Caco-2 (cell line): ENCODE measurements around the gene SELENOW. TPM values are rescaled to one million over a fixed set of nuclear protein-coding genes. Genes with fewer than 3 reads are reported as not detected.
"Not testable (repeated sequence)": the region's sequence is repeated elsewhere in the genome, so short reads cannot be mapped to it uniquely, and the experiment has no call there.

Experiments used
- BruUV-seq: library from RNA; stranded (reverse); fragments of 400-500 nt; replicated peaks from 2 replicates; lab custom pipeline; 2021; lab: Mats Ljungman, UMichigan
- CTCF ChIA-PET: fragments of 300-600 bp; sonication (Branson Sonifier 250); formaldehyde crosslinking; loops from one replicate; lab custom pipeline; 2022; ENCODE audit warnings: antibody characterized with exemption; lab: Charles Lee
- POLR2A ChIA-PET: fragments of 300-600 bp; sonication (Branson Sonifier 250); formaldehyde crosslinking; loops from one replicate; lab custom pipeline; 2022; ENCODE audit warnings: antibody characterized with exemption; lab: Charles Lee
- DNase-seq, 2 experiments: peaks; one replicate each; pipeline versions ENCODE4 v3.0.0 to v3.0.0-alpha.2; 2020 to 2022
- H3K27me3 ChIP-seq: replicated peaks from 2 replicates; pipeline ENCODE4 v1.6.0; 2011; ENCODE audit warnings: low read length; ENCODE audit not compliant: control insufficient read depth, insufficient read depth
- H3K36me3 ChIP-seq: 2 replicates; pipeline ENCODE4 v1.5.1; 2011; ENCODE audit warnings: low read length; ENCODE audit not compliant: control insufficient read depth, insufficient read depth
- H3K4me1 ChIP-seq: fragments of 250-450 bp; sonication (Bioruptor Pico); 2 replicates; pipeline ENCODE4 v1.5.1; 2020; ENCODE audit warnings: mild to moderate bottlenecking
- H3K4me3 ChIP-seq: 2 replicates; pipeline ENCODE4 v1.5.1; 2011; ENCODE audit warnings: low read depth, mild to moderate bottlenecking, control low read depth, low read length
- H3K9me3 ChIP-seq: fragments of 250-450 bp; sonication (Bioruptor Pico); 2 replicates; pipeline ENCODE4 v1.5.1; 2020; ENCODE audit warnings: mild to moderate bottlenecking, moderate library complexity
- H3K27ac Mint-ChIP-seq: one replicate; pipeline ENCODE4 v1.8.0; 2022; ENCODE audit warnings: mixed read lengths; ENCODE audit not compliant: unreplicated experiment
- H3K27me3 Mint-ChIP-seq: one replicate; pipeline ENCODE4 v1.8.0; 2022; ENCODE audit warnings: mixed read lengths; ENCODE audit not compliant: insufficient read depth, unreplicated experiment
- H3K36me3 Mint-ChIP-seq: one replicate; pipeline ENCODE4 v1.8.0; 2022; ENCODE audit warnings: mild to moderate bottlenecking, mixed read lengths; ENCODE audit not compliant: insufficient read depth, unreplicated experiment
- H3K4me1 Mint-ChIP-seq: one replicate; pipeline ENCODE4 v1.8.0; 2022; ENCODE audit warnings: low read depth, mixed read lengths; ENCODE audit not compliant: unreplicated experiment
- H3K4me3 Mint-ChIP-seq: one replicate; pipeline ENCODE4 v1.8.0; 2022; ENCODE audit warnings: mild to moderate bottlenecking, moderate library complexity, mixed read lengths; ENCODE audit not compliant: unreplicated experiment
- H3K9me3 Mint-ChIP-seq: one replicate; pipeline ENCODE4 v1.8.0; 2022; ENCODE audit warnings: mixed read lengths; ENCODE audit not compliant: unreplicated experiment
- CTCF ChIP-seq, 2 experiments: fragments of 200-600 bp in 1 of 2; IDR thresholded peaks; 1 replicate in 1 of 2; 2 replicates in 1 of 2; pipeline versions ENCODE4 v1.5.1 to v1.8.0; 2011 to 2022; ENCODE audit warnings: antibody characterized with exemption in 1 of 2, control low read depth in 1 of 2, inconsistent platforms in 1 of 2, low read depth in 1 of 2, low read length in 1 of 2, mild to moderate bottlenecking in 1 of 2, moderate library complexity in 1 of 2; ENCODE audit not compliant: insufficient read depth in 1 of 2, severe bottlenecking in 1 of 2, unreplicated experiment in 1 of 2
- intact Hi-C: fragments of 100-400 bp; cut with micrococcal nuclease; formaldehyde crosslinking; loops from one replicate; pipeline ENCODE4 v1.10.0; 2022; ENCODE audit not compliant: unreplicated experiment
- total RNA-seq: library from RNA; stranded (reverse); gene quantifications from 2 replicates; pipeline ENCODE4 v1.2.3, GENCODE V29; 2022

SELENOW gene
- total RNA-seq, 1 experiment from 2014 or later: 110 TPM

DNA sequence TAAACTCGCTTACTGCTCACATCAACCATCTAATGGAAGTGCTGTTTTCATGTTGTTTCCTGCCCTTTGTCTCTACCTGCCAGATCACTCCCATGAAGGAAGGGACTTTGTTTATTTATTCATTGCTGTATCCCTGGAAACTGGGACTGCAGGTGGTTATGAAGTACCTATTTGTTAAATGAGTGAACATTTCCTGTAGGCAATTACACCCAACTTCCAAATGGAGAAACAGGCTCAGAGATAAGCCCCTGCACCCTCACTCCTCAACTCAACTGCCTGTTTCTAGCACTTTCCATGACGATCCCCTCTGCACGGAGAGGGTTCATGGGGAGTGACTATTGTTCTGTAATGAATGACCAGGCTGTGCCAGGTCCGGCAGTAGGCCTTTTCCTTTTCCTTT lies 1.9 kb upstream of the SELENOW start:
- Histone ChIP-seq H3K9me3 (no peaks in the 10 kb centered on the region), H3K4me1 (peaks cover 14% of the 10 kb centered on the region), H3K36me3 (peaks cover 3% of the 10 kb centered on the region), H3K4me3 (no peak overlapping the region), H3K27me3 (no peaks in the 10 kb centered on the region)
- Mint-ChIP-seq H3K27ac (peak overlapping the region; percentile 28), H3K4me3 (no peak overlapping the region), H3K9me3 (no peaks in the 10 kb centered on the region), H3K36me3 (peaks cover 19% of the 10 kb centered on the region), H3K27me3 (no peaks in the 10 kb centered on the region), H3K4me1 (peaks cover 18% of the 10 kb centered on the region)
- POLR2A ChIA-PET: interaction anchor here (0.7 kb wide), 1 partner anchor 232 kb away, joined by 3 read pairs; no protein-coding TSS in a partner anchor
- no TSS peak for BruUV-seq
- intact Hi-C loops: no loop called here
- no peak for DNase-seq
- CTCF ChIA-PET: no interaction called here
- TF ChIP-seq CTCF (IDR thresholded peaks at IDR 0.05; ENCODE audit: insufficient read depth in 1 of 2, low read depth in 1 of 2, low read length in 1 of 2, severe bottlenecking in 1 of 2, unreplicated experiment in 1 of 2): no peak

GRCh38 chr19:47777245-47778048 lies 1.1 kb upstream of the SELENOW start:
- Histone ChIP-seq H3K4me3 (peak overlapping the region; percentile 97), H3K4me1 (peaks cover 14% of the 10 kb centered on the region)
- DNase-seq, H3K27me3 Mint-ChIP-seq, intact Hi-C loops, H3K36me3 ChIP-seq, H3K9me3 ChIP-seq, H3K27me3 ChIP-seq, H3K9me3 Mint-ChIP-seq: not testable (repeated sequence)
- ChIA-PET CTCF (interaction anchor here (0.6 kb wide), 1 partner anchor 22 kb away, joined by 3 read pairs; no protein-coding TSS in a partner anchor), POLR2A (interaction anchor here (0.7 kb wide), 1 partner anchor 233 kb away, joined by 3 read pairs; no protein-coding TSS in a partner anchor)
- Mint-ChIP-seq H3K27ac (peak overlapping the region; percentile 93), H3K4me1 (peaks cover 20% of the 10 kb centered on the region), H3K36me3 (peaks cover 26% of the 10 kb centered on the region), H3K4me3 (peak overlapping the region; percentile 91)
- TSS peak; percentile 68 for BruUV-seq

- ChIA-PET POLR2A (no interaction called here), CTCF (no interaction called here)
- H3K9me3 Mint-ChIP-seq: no peaks in the 10 kb centered on the region
- TF ChIP-seq CTCF (IDR thresholded peaks at IDR 0.05; ENCODE audit: insufficient read depth in 1 of 2, low read depth in 1 of 2, low read length in 1 of 2, severe bottlenecking in 1 of 2, unreplicated experiment in 1 of 2): no peak
- H3K27me3 Mint-ChIP-seq: no peaks in the 10 kb centered on the region
- DNase-seq: no peak
- peaks cover 34% of the 10 kb centered on the region for H3K36me3 Mint-ChIP-seq
- Histone ChIP-seq H3K4me1 (peaks cover 14% of the 10 kb centered on the region), H3K36me3 (peaks cover 3% of the 10 kb centered on the region), H3K4me3 (peak overlapping the region; percentile 97), H3K27me3 (no peaks in the 10 kb centered on the region), H3K9me3 (no peaks in the 10 kb centered on the region)
- intact Hi-C loops: no loop called here
- H3K4me3 Mint-ChIP-seq: peak overlapping the region; percentile 91
- TSS peak; percentile 77 for BruUV-seq
- peaks cover 20% of the 10 kb centered on the region for H3K4me1 Mint-ChIP-seq
- peak overlapping the region; percentile 93 for H3K27ac Mint-ChIP-seq
Measured at GRCh38 chr19:47778954-47779351, 450 bp downstream of the SELENOW start.
